Non-pigmented ciliary epithelial cell (primary cell): ENCODE measurements around the gene XPNPEP1.
"Not testable (repeated sequence)": the region's sequence is repeated elsewhere in the genome, so short reads cannot be mapped to it uniquely, and the experiment has no call there.

Experiments
- DNase-seq: peaks from one replicate; pipeline ENCODE4 v3.0.0-alpha.2; 2010; ENCODE audit warnings: low read depth

Gene XPNPEP1

GRCh38 chr10:109924087-109924486 lies 776 bp upstream of the XPNPEP1 start:
- DNase-seq: no peak

GRCh38 chr10:109922358-109922975 lies 844 bp downstream of the XPNPEP1 start:
- no peak for DNase-seq

GRCh38 chr10:109920016-109920415 lies 3.3 kb downstream of the XPNPEP1 start:
- DNase-seq: no peak

GRCh38 chr10:109919220-109919619 lies 4.1 kb downstream of the XPNPEP1 start:
- no peak for DNase-seq

GRCh38 chr10:109918707-109919106 lies 4.6 kb downstream of the XPNPEP1 start:
- not testable (repeated sequence) for DNase-seq

- no peak for DNase-seq
These were observed 7.7 kb downstream of the XPNPEP1 start for GRCh38 chr10:109915566-109915965.

- DNase-seq: peak; percentile 85
These were observed 8.3 kb downstream of the XPNPEP1 start for GRCh38 chr10:109914966-109915365.

- no peak for DNase-seq
These were observed 9.9 kb downstream of the XPNPEP1 start for GRCh38 chr10:109913306-109913892.

GRCh38 chr10:109912335-109913281 lies 10.7 kb downstream of the XPNPEP1 start:
- DNase-seq: no peak

- no peak for DNase-seq
These were observed 11.4 kb downstream of the XPNPEP1 start for GRCh38 chr10:109911903-109912302.

GRCh38 chr10:109906316-109906715 lies 17.0 kb downstream of the XPNPEP1 start:
- DNase-seq: no peak

- DNase-seq: no peak
These were observed 18.9 kb downstream of the XPNPEP1 start for GRCh38 chr10:109904397-109904796.

- no peak for DNase-seq
These were observed 20.0 kb downstream of the XPNPEP1 start for GRCh38 chr10:109902992-109903947.

GRCh38 chr10:109899356-109900331 lies 23.7 kb downstream of the XPNPEP1 start:
- no peak for DNase-seq

GRCh38 chr10:109898666-109899355 lies 24.5 kb downstream of the XPNPEP1 start:
- DNase-seq: no peak

GRCh38 chr10:109898007-109898406 lies 25.3 kb downstream of the XPNPEP1 start:
- no peak for DNase-seq

- no peak for DNase-seq
These were observed 27.5 kb downstream of the XPNPEP1 start for GRCh38 chr10:109895848-109896247.

- no peak for DNase-seq
These were observed 28.1 kb downstream of the XPNPEP1 start for GRCh38 chr10:109895095-109895818.

GRCh38 chr10:109894516-109894915 lies 28.8 kb downstream of the XPNPEP1 start:
- no peak for DNase-seq
